Memory B cell (primary cell): ENCODE data around the gene OSCP1.

ENCODE experiments used
- ATAC-seq: fragments of 150-1000 bp; cut with Tn5 transposase; 2 replicates; pipeline ENCODE4 v1.10.0; 2021; ENCODE audit warnings: low read depth, mild to moderate bottlenecking, moderate library complexity
- DNase-seq, 2 donors: peaks; one replicate each; pipeline ENCODE4 v3.0.0; 2022; ENCODE audit warnings: low spot score in 2 of 2
- H3K27ac Mint-ChIP-seq: one replicate; pipeline ENCODE4 v1.8.0; 2022; ENCODE audit warnings: mild to moderate bottlenecking, moderate library complexity, mixed read lengths
- H3K27me3 Mint-ChIP-seq: one replicate; pipeline ENCODE4 v1.8.0; 2022; ENCODE audit warnings: mixed read lengths
- H3K36me3 Mint-ChIP-seq: one replicate; pipeline ENCODE4 v1.8.0; 2022; ENCODE audit warnings: mild to moderate bottlenecking, mixed read lengths
- H3K4me1 Mint-ChIP-seq: one replicate; pipeline ENCODE4 v1.8.0; 2022; ENCODE audit warnings: mixed read lengths
- H3K4me3 Mint-ChIP-seq: one replicate; pipeline ENCODE4 v1.8.0; 2022; ENCODE audit warnings: mild to moderate bottlenecking, moderate library complexity, mixed read lengths
- H3K9me3 Mint-ChIP-seq: one replicate; pipeline ENCODE4 v1.8.0; 2022; ENCODE audit warnings: mixed read lengths

Gene OSCP1

GRCh38 chr1:36397378-36398230 lies 52.6 kb downstream of the OSCP1 start, which contains the start of gene LSM10:
LSM10 (minus strand) TSS chr1:36397908; CDS start chr1:36394129, 3,779 bp downstream.
- peak within 1 kb of the TSS; percentile 97 for H3K4me3 Mint-ChIP-seq
- no peaks in the 10 kb centered on the region for H3K9me3 Mint-ChIP-seq
- peaks cover 12% of the 10 kb centered on the region for H3K36me3 Mint-ChIP-seq
- no peaks in the 10 kb centered on the region for H3K27me3 Mint-ChIP-seq
- ATAC-seq, result peak; percentile 84
- peak; percentile 81 to 83 for DNase-seq
- H3K27ac Mint-ChIP-seq, result peak within 1 kb of the TSS; percentile 96
- peaks cover 33% of the 10 kb centered on the region for H3K4me1 Mint-ChIP-seq

GRCh38 chr1:36397083-36397377 lies 53.2 kb downstream of the OSCP1 start:
- no peaks in the 10 kb centered on the region for H3K27me3 Mint-ChIP-seq
- peak overlapping the region; percentile 97 for H3K4me3 Mint-ChIP-seq
- peak overlapping the region; percentile 96 for H3K27ac Mint-ChIP-seq
- H3K4me1 Mint-ChIP-seq, result peaks cover 37% of the 10 kb centered on the region
- peaks cover 15% of the 10 kb centered on the region for H3K36me3 Mint-ChIP-seq
- no peak for DNase-seq
- H3K9me3 Mint-ChIP-seq, result no peaks in the 10 kb centered on the region
- peak; percentile 26 for ATAC-seq

GRCh38 chr1:36396359-36396758 lies 53.9 kb downstream of the OSCP1 start:
- no peak for DNase-seq
- H3K4me1 Mint-ChIP-seq, result peaks cover 41% of the 10 kb centered on the region
- no peaks in the 10 kb centered on the region for H3K9me3 Mint-ChIP-seq
- H3K27ac Mint-ChIP-seq, result peak overlapping the region; percentile 96
- H3K36me3 Mint-ChIP-seq, result peaks cover 16% of the 10 kb centered on the region
- peak overlapping the region; percentile 97 for H3K4me3 Mint-ChIP-seq
- ATAC-seq, result no peak
- no peaks in the 10 kb centered on the region for H3K27me3 Mint-ChIP-seq

- Mint-ChIP-seq H3K4me3 (no peak overlapping the region), H3K27me3 (no peaks in the 10 kb centered on the region), H3K4me1 (peaks cover 54% of the 10 kb centered on the region), H3K27ac (no peak overlapping the region), H3K9me3 (no peaks in the 10 kb centered on the region), H3K36me3 (peaks cover 24% of the 10 kb centered on the region)
- DNase-seq (no peak), ATAC-seq (no peak)
Observed at GRCh38 chr1:36393686-36394085, 56.6 kb downstream of the OSCP1 start.

GRCh38 chr1:36392836-36393235 lies 57.4 kb downstream of the OSCP1 start:
- H3K9me3 Mint-ChIP-seq, result no peaks in the 10 kb centered on the region
- DNase-seq, result no peak
- H3K36me3 Mint-ChIP-seq, result peaks cover 24% of the 10 kb centered on the region
- H3K27ac Mint-ChIP-seq, result peak overlapping the region; percentile 47
- H3K4me1 Mint-ChIP-seq, result peaks cover 53% of the 10 kb centered on the region
- no peak for ATAC-seq
- no peak overlapping the region for H3K4me3 Mint-ChIP-seq
- no peaks in the 10 kb centered on the region for H3K27me3 Mint-ChIP-seq

GRCh38 chr1:36391271-36391670 lies 59.0 kb downstream of the OSCP1 start:
- peak overlapping the region; percentile 67 for H3K4me3 Mint-ChIP-seq
- H3K27me3 Mint-ChIP-seq, result no peaks in the 10 kb centered on the region
- no peaks in the 10 kb centered on the region for H3K9me3 Mint-ChIP-seq
- ATAC-seq, result no peak
- H3K4me1 Mint-ChIP-seq, result peaks cover 58% of the 10 kb centered on the region
- H3K27ac Mint-ChIP-seq, result peak overlapping the region; percentile 84
- peaks cover 24% of the 10 kb centered on the region for H3K36me3 Mint-ChIP-seq
- DNase-seq, result no peak

- Mint-ChIP-seq H3K9me3 (no peaks in the 10 kb centered on the region), H3K36me3 (peaks cover 22% of the 10 kb centered on the region), H3K4me3 (peak overlapping the region; percentile 67), H3K4me1 (peaks cover 59% of the 10 kb centered on the region), H3K27ac (peak overlapping the region; percentile 84), H3K27me3 (no peaks in the 10 kb centered on the region)
- ATAC-seq (no peak), DNase-seq (no peak)
Observed at GRCh38 chr1:36390411-36390810, 59.8 kb downstream of the OSCP1 start.

- H3K9me3 Mint-ChIP-seq, result no peaks in the 10 kb centered on the region
- H3K27me3 Mint-ChIP-seq, result no peaks in the 10 kb centered on the region
- peak overlapping the region; percentile 52 for H3K4me3 Mint-ChIP-seq
- DNase-seq (no peak), ATAC-seq (no peak)
- peak overlapping the region; percentile 84 for H3K27ac Mint-ChIP-seq
- H3K4me1 Mint-ChIP-seq, result peaks cover 58% of the 10 kb centered on the region
- peaks cover 21% of the 10 kb centered on the region for H3K36me3 Mint-ChIP-seq
Observed at GRCh38 chr1:36389999-36390398, 60.3 kb downstream of the OSCP1 start.

GRCh38 chr1:36389261-36389660 lies 61.0 kb downstream of the OSCP1 start:
- ATAC-seq (no peak), DNase-seq (no peak)
- peak overlapping the region; percentile 84 for H3K27ac Mint-ChIP-seq
- no peaks in the 10 kb centered on the region for H3K27me3 Mint-ChIP-seq
- peaks cover 62% of the 10 kb centered on the region for H3K4me1 Mint-ChIP-seq
- peaks cover 20% of the 10 kb centered on the region for H3K36me3 Mint-ChIP-seq
- peak overlapping the region; percentile 68 for H3K4me3 Mint-ChIP-seq
- H3K9me3 Mint-ChIP-seq, result no peaks in the 10 kb centered on the region

- Mint-ChIP-seq H3K4me3 (peak overlapping the region; percentile 87), H3K9me3 (no peaks in the 10 kb centered on the region), H3K4me1 (peaks cover 65% of the 10 kb centered on the region), H3K27ac (peak overlapping the region; percentile 98), H3K36me3 (peaks cover 12% of the 10 kb centered on the region), H3K27me3 (no peaks in the 10 kb centered on the region)
- ATAC-seq, result no peak
- no peak for DNase-seq
Observed at GRCh38 chr1:36387141-36387949, 62.9 kb downstream of the OSCP1 start.

GRCh38 chr1:36386265-36387140 lies 63.7 kb downstream of the OSCP1 start:
- DNase-seq, result peak; percentile 55 to 75
- peaks cover 64% of the 10 kb centered on the region for H3K4me1 Mint-ChIP-seq
- H3K4me3 Mint-ChIP-seq, result peak overlapping the region; percentile 87
- no peaks in the 10 kb centered on the region for H3K27me3 Mint-ChIP-seq
- peak overlapping the region; percentile 98 for H3K27ac Mint-ChIP-seq
- H3K9me3 Mint-ChIP-seq, result no peaks in the 10 kb centered on the region
- ATAC-seq, result peak; percentile 55
- H3K36me3 Mint-ChIP-seq, result peaks cover 13% of the 10 kb centered on the region

GRCh38 chr1:36385410-36386264 lies 64.6 kb downstream of the OSCP1 start, which contains the start of gene STK40:
STK40 (minus strand) TSS chr1:36385924; CDS start chr1:36361332, 24,592 bp downstream.
- Mint-ChIP-seq H3K27me3 (no peaks in the 10 kb centered on the region), H3K27ac (peak within 1 kb of the TSS; percentile 98), H3K4me3 (peak within 1 kb of the TSS; percentile 87), H3K9me3 (no peaks in the 10 kb centered on the region), H3K4me1 (peaks cover 62% of the 10 kb centered on the region), H3K36me3 (peaks cover 6% of the 10 kb centered on the region)
- ATAC-seq (peak; percentile 84), DNase-seq (peak; percentile 84 to 93)
